Measurements from ENCODE around the gene AP2B1. TPM values are rescaled to one million over a fixed set of nuclear protein-coding genes. Genes with fewer than 3 reads are reported as not detected.

AP2B1 gene
- polyA plus RNA-seq (2012; rRNA removed): 97.8 and 135 TPM in 2 replicates
- polyA plus RNA-seq (2012; cell fraction: cytosol; rRNA removed): 105 and 114 TPM in 2 replicates
- polyA plus RNA-seq (2012; cell fraction: nucleus; rRNA removed): 70.8 and 121 TPM in 2 replicates

DNA sequence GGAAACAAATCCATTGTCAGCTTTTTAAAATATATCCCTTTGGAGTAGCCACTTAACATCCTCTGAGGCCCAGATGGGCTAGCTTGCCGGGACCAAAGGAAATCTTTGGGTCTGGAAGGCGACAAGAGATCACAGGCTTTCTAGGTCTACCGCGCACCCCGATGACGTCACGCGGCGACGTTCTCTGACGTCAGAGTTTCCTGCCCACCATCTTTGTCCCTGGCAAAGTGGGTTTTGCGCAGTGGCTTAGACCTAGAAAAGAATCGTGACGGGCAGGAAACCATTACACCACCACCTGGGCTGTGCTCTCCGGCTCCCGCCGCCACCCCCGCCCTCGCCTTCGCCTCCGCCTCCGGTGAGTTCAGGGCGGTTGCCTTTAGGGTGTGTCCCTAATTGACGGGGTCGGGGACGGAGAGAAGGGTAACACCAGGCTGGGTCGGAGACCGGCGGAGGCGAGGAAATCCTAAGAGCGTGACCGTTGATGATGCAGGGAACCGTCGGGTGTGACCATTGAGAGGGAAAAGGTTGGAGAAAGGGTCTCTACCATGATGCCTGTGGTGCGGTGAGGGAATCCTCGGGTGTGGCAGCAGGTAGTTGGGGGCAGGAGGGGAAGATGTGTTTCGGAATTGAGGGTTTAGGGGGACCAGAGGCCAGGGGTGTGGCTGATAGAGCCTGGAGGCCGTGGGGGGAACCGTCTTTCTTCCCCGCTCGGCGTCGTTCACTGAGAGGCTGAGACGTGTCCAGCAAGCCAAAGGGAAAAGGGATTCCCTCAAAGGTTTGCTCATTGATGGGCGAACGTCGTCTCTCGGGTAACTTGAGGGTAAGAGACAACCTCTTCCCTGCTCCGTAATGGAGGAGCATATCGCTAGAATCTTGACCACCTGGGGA, at the start of gene AP2B1:
Gene AP2B1 (plus strand): TSS at position 249 of the 888 bp plus-strand sequence. CDS start 6,709 bp downstream, outside the sequence.
- DNase-seq: peak; percentile 88
- H3K36me3 ChIP-seq (replicated peaks in 1 of 2; ENCODE audit: control insufficient read depth in 1 of 2, insufficient read depth in 2 of 2, low read length in 1 of 2): peaks cover 3 to 10% of the 10 kb centered on the region in 2 experiments
- no peaks in the 10 kb centered on the region for H3K27me3 ChIP-seq (ENCODE audit: insufficient read depth)
- H3K4me2 ChIP-seq: peak within 1 kb of the TSS; percentile 78
- H3F3A ChIP-seq (replicated peaks; ENCODE audit: insufficient read depth): no peaks in the 10 kb centered on the region
- H4K20me1 ChIP-seq (ENCODE audit: insufficient read depth): peaks cover 22% of the 10 kb centered on the region
- ChIA-PET POLR2A (interaction anchor here (0.8 to 1.5 kb wide), 3 partner anchors 9 to 221 kb away, joined by 3 to 27 read pairs (median 4); partner anchors contain the start of genes PEX12 and TAF15), CTCF (interaction anchor here (1.5 to 6.6 kb wide), 4 partner anchors 26 to 177 kb away, joined by 8 to 41 read pairs (median 12); no protein-coding TSS in a partner anchor)
- H3K9me2 ChIP-seq: no peaks in the 10 kb centered on the region
- H3K4me1 ChIP-seq (ENCODE audit: control insufficient read depth in 1 of 2, insufficient read depth in 2 of 2, low read depth in 1 of 2, low read length in 1 of 2): peaks cover 5 to 18% of the 10 kb centered on the region in 2 experiments; a peak in 2 of 4 replicates
- H3K27ac ChIP-seq (ENCODE audit: low read depth in 2 of 2, low read length in 1 of 2): peak within 1 kb of the TSS; percentile 85 to 93
- peak within 1 kb of the TSS; percentile 98 for H2AFZ ChIP-seq (ENCODE audit: low read depth)
- H3K9me3 ChIP-seq: no peaks in the 10 kb centered on the region
- H3K4me3 ChIP-seq (ENCODE audit: low read depth in 2 of 2, low read length in 1 of 2): peak within 1 kb of the TSS; percentile 73 to 94
- peaks cover 52% of the 10 kb centered on the region for H3K79me2 ChIP-seq (ENCODE audit: insufficient read depth)
- peak within 1 kb of the TSS; percentile 98 for H3K9ac ChIP-seq
- under 1% methylated on average over 45 of the region's 50 CpGs for WGBS (ENCODE audit: low lambda C conversion rate)
- TF ChIP-seq NRF1 (IDR thresholded peaks at IDR 0.05; ENCODE audit: low read depth, low read length) (peak; percentile 4; the same call in 1 of the 2 replicates), NFIC (IDR thresholded peaks at IDR 0.05; ENCODE audit: borderline replicate concordance) (no peak; the same call in 1 of the 2 replicates), YY1 (IDR thresholded peaks at IDR 0.05; ENCODE audit: low read depth) (peak; percentile 99), ELF1 (IDR thresholded peaks at IDR 0.05) (peak; percentile 86), FOXM1 (IDR thresholded peaks at IDR 0.05; ENCODE audit: low read depth) (no peak), SIN3A (IDR thresholded peaks at IDR 0.05; ENCODE audit: borderline replicate concordance, low read depth, low read length) (peak; percentile 68; the same call in 1 of the 2 replicates), TAF1 (IDR thresholded peaks at IDR 0.05; ENCODE audit: borderline replicate concordance, low read depth, low read length) (peak; percentile 81), RCOR1 (IDR thresholded peaks at IDR 0.05; ENCODE audit: low read length) (0 out of 2 replicates have a peak, but pooled peaks have one; percentile 21), MXI1 (IDR thresholded peaks at IDR 0.05; ENCODE audit: low read depth, low read length) (peak; percentile 84; the same call in 1 of the 2 replicates), RXRA (IDR thresholded peaks at IDR 0.05; ENCODE audit: borderline replicate concordance, low read depth) (no peak), FOXJ3 (CRISPR knock-in tag; IDR thresholded peaks at IDR 0.05) (peak; percentile 65; the same call in 1 of the 2 replicates), FOSL2 (IDR thresholded peaks at IDR 0.05; ENCODE audit: borderline replicate concordance, low read depth) (no peak), GATA2 (CRISPR knock-in tag; IDR thresholded peaks at IDR 0.05) (no peak), TCF12 (IDR thresholded peaks at IDR 0.05) (no peak), POLR2AphosphoS5 (IDR thresholded peaks at IDR 0.05; ENCODE audit: low read depth, low read length) (peak; percentile 95), RFX5 (IDR thresholded peaks at IDR 0.05; ENCODE audit: low read length) (no peak), JUND (IDR thresholded peaks at IDR 0.05) (no peak), RAD21 (IDR thresholded peaks at IDR 0.05; ENCODE audit: low read length) (no peak)
- TF ChIP-seq, protein P1, sequence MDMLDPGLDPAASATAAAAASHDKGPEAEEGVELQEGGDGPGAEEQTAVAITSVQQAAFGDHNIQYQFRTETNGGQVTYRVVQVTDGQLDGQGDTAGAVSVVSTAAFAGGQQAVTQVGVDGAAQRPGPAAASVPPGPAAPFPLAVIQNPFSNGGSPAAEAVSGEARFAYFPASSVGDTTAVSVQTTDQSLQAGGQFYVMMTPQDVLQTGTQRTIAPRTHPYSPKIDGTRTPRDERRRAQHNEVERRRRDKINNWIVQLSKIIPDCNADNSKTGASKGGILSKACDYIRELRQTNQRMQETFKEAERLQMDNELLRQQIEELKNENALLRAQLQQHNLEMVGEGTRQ (IDR thresholded peaks at IDR 0.05; ENCODE audit: borderline replicate concordance, low read depth, low read length): no peak
- TF ChIP-seq, protein P2, sequence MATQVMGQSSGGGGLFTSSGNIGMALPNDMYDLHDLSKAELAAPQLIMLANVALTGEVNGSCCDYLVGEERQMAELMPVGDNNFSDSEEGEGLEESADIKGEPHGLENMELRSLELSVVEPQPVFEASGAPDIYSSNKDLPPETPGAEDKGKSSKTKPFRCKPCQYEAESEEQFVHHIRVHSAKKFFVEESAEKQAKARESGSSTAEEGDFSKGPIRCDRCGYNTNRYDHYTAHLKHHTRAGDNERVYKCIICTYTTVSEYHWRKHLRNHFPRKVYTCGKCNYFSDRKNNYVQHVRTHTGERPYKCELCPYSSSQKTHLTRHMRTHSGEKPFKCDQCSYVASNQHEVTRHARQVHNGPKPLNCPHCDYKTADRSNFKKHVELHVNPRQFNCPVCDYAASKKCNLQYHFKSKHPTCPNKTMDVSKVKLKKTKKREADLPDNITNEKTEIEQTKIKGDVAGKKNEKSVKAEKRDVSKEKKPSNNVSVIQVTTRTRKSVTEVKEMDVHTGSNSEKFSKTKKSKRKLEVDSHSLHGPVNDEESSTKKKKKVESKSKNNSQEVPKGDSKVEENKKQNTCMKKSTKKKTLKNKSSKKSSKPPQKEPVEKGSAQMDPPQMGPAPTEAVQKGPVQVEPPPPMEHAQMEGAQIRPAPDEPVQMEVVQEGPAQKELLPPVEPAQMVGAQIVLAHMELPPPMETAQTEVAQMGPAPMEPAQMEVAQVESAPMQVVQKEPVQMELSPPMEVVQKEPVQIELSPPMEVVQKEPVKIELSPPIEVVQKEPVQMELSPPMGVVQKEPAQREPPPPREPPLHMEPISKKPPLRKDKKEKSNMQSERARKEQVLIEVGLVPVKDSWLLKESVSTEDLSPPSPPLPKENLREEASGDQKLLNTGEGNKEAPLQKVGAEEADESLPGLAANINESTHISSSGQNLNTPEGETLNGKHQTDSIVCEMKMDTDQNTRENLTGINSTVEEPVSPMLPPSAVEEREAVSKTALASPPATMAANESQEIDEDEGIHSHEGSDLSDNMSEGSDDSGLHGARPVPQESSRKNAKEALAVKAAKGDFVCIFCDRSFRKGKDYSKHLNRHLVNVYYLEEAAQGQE (IDR thresholded peaks at IDR 0.05; ENCODE audit: low read depth, low read length): no peak
- TF ChIP-seq, protein P3, sequence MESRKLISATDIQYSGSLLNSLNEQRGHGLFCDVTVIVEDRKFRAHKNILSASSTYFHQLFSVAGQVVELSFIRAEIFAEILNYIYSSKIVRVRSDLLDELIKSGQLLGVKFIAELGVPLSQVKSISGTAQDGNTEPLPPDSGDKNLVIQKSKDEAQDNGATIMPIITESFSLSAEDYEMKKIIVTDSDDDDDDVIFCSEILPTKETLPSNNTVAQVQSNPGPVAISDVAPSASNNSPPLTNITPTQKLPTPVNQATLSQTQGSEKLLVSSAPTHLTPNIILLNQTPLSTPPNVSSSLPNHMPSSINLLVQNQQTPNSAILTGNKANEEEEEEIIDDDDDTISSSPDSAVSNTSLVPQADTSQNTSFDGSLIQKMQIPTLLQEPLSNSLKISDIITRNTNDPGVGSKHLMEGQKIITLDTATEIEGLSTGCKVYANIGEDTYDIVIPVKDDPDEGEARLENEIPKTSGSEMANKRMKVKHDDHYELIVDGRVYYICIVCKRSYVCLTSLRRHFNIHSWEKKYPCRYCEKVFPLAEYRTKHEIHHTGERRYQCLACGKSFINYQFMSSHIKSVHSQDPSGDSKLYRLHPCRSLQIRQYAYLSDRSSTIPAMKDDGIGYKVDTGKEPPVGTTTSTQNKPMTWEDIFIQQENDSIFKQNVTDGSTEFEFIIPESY (IDR thresholded peaks at IDR 0.05; ENCODE audit: borderline replicate concordance, low read depth): no peak
- TF ChIP-seq, protein P4, sequence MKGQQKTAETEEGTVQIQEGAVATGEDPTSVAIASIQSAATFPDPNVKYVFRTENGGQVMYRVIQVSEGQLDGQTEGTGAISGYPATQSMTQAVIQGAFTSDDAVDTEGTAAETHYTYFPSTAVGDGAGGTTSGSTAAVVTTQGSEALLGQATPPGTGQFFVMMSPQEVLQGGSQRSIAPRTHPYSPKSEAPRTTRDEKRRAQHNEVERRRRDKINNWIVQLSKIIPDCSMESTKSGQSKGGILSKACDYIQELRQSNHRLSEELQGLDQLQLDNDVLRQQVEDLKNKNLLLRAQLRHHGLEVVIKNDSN (IDR thresholded peaks at IDR 0.05; ENCODE audit: borderline replicate concordance, low read depth): 0 out of 2 replicates have a peak, but pooled peaks have one; percentile 31
- TF ChIP-seq, protein P5, sequence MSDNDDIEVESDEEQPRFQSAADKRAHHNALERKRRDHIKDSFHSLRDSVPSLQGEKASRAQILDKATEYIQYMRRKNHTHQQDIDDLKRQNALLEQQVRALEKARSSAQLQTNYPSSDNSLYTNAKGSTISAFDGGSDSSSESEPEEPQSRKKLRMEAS (IDR thresholded peaks at IDR 0.05; ENCODE audit: low read depth): peak; percentile 75
